GM10248 (cell line): ENCODE data around the gene IDI1.

Experiments used
- CTCF ChIA-PET: fragments of 300-600 bp; sonication (Branson Sonifier 250); formaldehyde crosslinking; extraction: SDS; loops from one replicate; lab custom pipeline; 2021; ENCODE audit warnings: antibody characterized with exemption; lab: Yijun Ruan, JAX
- POLR2A ChIA-PET: fragments of 350-650 bp; sonication (Branson Sonifier 250); formaldehyde crosslinking; extraction: SDS; loops from one replicate; lab custom pipeline; 2020; ENCODE audit warnings: antibody characterized with exemption; lab: Yijun Ruan, JAX
- DNase-seq: peaks from one replicate; pipeline ENCODE4 v3.0.0; 2012; ENCODE audit errors: extremely low spot score
- CTCF ChIP-seq: IDR thresholded peaks from 2 replicates; pipeline ENCODE4 v1.5.1; 2012; ENCODE audit warnings: mild to moderate bottlenecking, low read depth; ENCODE audit errors: extremely low read depth, missing control alignments, control extremely low read depth

Gene IDI1

GRCh38 chr10:1048732-1049424 is at the start of gene IDI1:
IDI1 (minus strand) TSS chr10:1049119; CDS start chr10:1049003, 116 bp downstream.
- POLR2A ChIA-PET, result interaction anchor here (1.0 to 3.6 kb wide), 6 partner anchors 12 to 121 kb away, joined by 3 to 33 read pairs (median 4); partner anchors contain the start of gene LARP4B
- no peak for TF ChIP-seq CTCF
- CTCF ChIA-PET, result interaction anchor here (0.7 to 1.5 kb wide), 3 partner anchors 13 to 121 kb away, joined by 3 to 8 read pairs (median 5); partner anchors contain the start of gene GTPBP4
- DNase-seq, result peak; percentile 97

- POLR2A ChIA-PET, result no interaction called here
- DNase-seq, result no peak
- CTCF ChIA-PET, result no interaction called here
- TF ChIP-seq CTCF, result no peak
These were observed 48.5 kb upstream of the IDI1 start for GRCh38 chr10:1097436-1097835.

GRCh38 chr10:1096287-1096889 is 47.5 kb upstream of the IDI1 start:
- ChIA-PET POLR2A (no interaction called here), CTCF (no interaction called here)
- no peak for DNase-seq
- TF ChIP-seq CTCF, result no peak

GRCh38 chr10:1095498-1095897 is 46.6 kb upstream of the IDI1 start:
- POLR2A ChIA-PET, result no interaction called here

GRCh38 chr10:1094112-1095057 is 45.5 kb upstream of the IDI1 start:
- CTCF ChIA-PET, result interaction anchor here (1.7 kb wide), 1 partner anchor 9 kb away, joined by 3 read pairs; no protein-coding TSS in a partner anchor
- peak; percentile 71 for DNase-seq
- no peak for TF ChIP-seq CTCF
- POLR2A ChIA-PET, result no interaction called here

More at GRCh38 chr10:1095498-1095897, 46.6 kb upstream of the IDI1 start:
- TF ChIP-seq CTCF, result no peak
- CTCF ChIA-PET, result no interaction called here
- DNase-seq, result no peak

- TF ChIP-seq CTCF, result no peak
- no peak for DNase-seq
- POLR2A ChIA-PET, result no interaction called here
- CTCF ChIA-PET, result interaction anchor here (1.7 kb wide), 1 partner anchor 10 kb away, joined by 3 read pairs; no protein-coding TSS in a partner anchor
These were observed 44.8 kb upstream of the IDI1 start for GRCh38 chr10:1093696-1094095.
